Measurements from ENCODE around the gene UBE2R2.

GRCh38 chr9:33861917-33862453, 45.0 kb downstream of the UBE2R2 start:
- no peak for TF ChIP-seq POLR2A (IDR thresholded peaks at IDR 0.05)
- TF ChIP-seq CTCF (IDR thresholded peaks at IDR 0.05 in 4 of 5, conservative IDR thresholded peaks at IDR 0.05 in 1 of 5), result no peak
